HG03039 (cell line): ENCODE results near the gene RNF32.

Experiments used
- ATAC-seq: cut with Tn5 transposase; IDR thresholded peaks from one replicate; pipeline ENCODE4 v1.9.1; 2021; ENCODE audit warnings: mild to moderate bottlenecking, moderate library complexity; ENCODE audit not compliant: unreplicated experiment

RNF32 gene

GRCh38 chr7:156725936-156726335, 85.4 kb downstream of the RNF32 start:
- no peak for ATAC-seq
